GM12891 (cell line): Measurements from ENCODE around the gene POLR2C.

ENCODE experiments used
- PAX5 ChIP-seq: IDR thresholded peaks from 2 replicates; pipeline ENCODE4 v1.6.1; 2011; ENCODE audit warnings: low read length, moderate library complexity, mild to moderate bottlenecking; ENCODE audit not compliant: insufficient read depth, severe bottlenecking
- POLR2A ChIP-seq: IDR thresholded peaks from 2 replicates; pipeline ENCODE4 v1.6.1; 2011; ENCODE audit warnings: low read depth, low read length, control low read depth
- POLR2AphosphoS5 ChIP-seq: IDR thresholded peaks from 2 replicates; pipeline ENCODE4 v1.6.1; 2011; ENCODE audit warnings: low read depth, low read length, control low read depth
- SPI1 ChIP-seq: IDR thresholded peaks from 2 replicates; pipeline ENCODE4 v1.6.1; 2011; ENCODE audit warnings: low read depth, low read length, control low read depth
- TAF1 ChIP-seq: IDR thresholded peaks from 2 replicates; pipeline ENCODE4 v1.6.1; 2011; ENCODE audit warnings: low read depth, low read length, control low read depth

DNA sequence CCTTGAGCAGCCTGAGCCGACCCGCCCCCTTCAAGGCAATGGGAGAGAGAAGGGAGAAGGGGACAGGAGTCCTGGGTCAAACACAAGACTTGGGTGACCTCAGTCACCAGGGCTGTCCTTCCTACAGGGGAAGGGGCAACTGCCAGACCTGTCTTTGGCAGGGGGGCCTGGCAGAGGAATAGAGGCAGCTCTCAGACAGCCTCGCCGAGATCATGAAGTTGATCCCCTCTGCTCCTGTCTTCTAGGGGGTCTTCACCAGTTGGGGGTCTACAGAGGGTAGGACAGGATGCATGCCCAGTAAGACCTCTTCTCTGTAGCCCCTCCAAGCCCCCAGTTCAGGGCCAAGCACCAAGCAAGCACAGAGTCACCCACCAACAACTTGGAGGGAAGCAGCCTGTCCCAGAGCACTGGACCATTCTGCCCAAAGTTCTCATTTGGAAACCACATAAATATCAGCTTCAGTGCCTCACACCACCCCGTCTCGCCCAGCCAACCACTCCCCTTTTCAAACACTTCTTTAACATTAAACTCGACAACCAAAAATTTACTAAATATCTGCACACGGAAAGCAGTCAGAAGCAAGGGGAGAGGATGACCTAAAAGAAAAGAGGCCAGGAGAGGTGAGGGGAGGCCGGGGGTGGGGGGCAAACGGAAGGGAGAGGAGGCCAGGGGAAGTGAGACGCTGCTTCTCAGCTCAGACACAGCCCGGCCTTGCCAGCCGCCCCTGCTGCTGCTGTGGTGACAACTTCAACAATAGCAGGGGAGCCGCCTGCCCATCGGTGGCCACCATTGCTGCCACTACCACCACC is 16.1 kb downstream of the POLR2C start:
- TF ChIP-seq POLR2A (no peak), TAF1 (no peak), POLR2AphosphoS5 (no peak), SPI1 (no peak), PAX5 (no peak)
